Urothelium cell line (cell line): Measurements from ENCODE around the gene ATXN7L1.
A peak's percentile ranks its signal among the peaks of the same experiment; 100 is the strongest.

Experiments used
- DNase-seq: peaks from one replicate; pipeline ENCODE4 v3.0.0; 2011; ENCODE audit warnings: low spot score, mixed read lengths
- FAIRE-seq: peaks from 2 replicates; lab custom pipeline; 2011; peaks lifted over from hg19 to GRCh38; lab: Jason Lieb, UNC

ATXN7L1 gene

GRCh38 chr7:105752671-105753275 is 123.6 kb downstream of the ATXN7L1 start:
- FAIRE-seq, result no peak
- DNase-seq, result no peak

DNA sequence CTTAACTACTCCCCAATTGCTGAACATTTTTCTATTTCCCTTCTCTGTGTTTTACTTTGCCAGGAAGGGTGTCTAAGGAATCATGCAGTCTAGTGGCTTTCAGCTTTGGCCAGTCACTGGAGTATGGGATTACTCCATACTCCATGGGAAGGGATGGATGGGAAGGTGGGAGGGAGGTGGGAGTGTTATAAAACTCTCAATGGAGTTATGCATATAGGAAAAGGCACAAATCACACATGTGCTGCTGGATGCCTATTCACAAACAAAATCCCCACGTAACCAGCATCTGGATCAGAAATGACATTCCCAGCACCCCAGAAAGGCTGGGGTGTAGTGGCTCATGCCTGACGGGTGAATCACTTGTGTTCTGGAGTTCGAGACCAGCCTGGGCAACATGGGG is 125.3 kb downstream of the ATXN7L1 start:
- FAIRE-seq (no peak), DNase-seq (no peak)

GRCh38 chr7:105748701-105749100 is 127.7 kb downstream of the ATXN7L1 start:
- FAIRE-seq, result no peak
- DNase-seq, result no peak

GRCh38 chr7:105745681-105746330 is 130.6 kb downstream of the ATXN7L1 start:
- no peak for FAIRE-seq

GRCh38 chr7:105744258-105744657 is 132.1 kb downstream of the ATXN7L1 start:
- FAIRE-seq, result no peak
- DNase-seq, result no peak

More at GRCh38 chr7:105745681-105746330, 130.6 kb downstream of the ATXN7L1 start:
- no peak for DNase-seq

DNA sequence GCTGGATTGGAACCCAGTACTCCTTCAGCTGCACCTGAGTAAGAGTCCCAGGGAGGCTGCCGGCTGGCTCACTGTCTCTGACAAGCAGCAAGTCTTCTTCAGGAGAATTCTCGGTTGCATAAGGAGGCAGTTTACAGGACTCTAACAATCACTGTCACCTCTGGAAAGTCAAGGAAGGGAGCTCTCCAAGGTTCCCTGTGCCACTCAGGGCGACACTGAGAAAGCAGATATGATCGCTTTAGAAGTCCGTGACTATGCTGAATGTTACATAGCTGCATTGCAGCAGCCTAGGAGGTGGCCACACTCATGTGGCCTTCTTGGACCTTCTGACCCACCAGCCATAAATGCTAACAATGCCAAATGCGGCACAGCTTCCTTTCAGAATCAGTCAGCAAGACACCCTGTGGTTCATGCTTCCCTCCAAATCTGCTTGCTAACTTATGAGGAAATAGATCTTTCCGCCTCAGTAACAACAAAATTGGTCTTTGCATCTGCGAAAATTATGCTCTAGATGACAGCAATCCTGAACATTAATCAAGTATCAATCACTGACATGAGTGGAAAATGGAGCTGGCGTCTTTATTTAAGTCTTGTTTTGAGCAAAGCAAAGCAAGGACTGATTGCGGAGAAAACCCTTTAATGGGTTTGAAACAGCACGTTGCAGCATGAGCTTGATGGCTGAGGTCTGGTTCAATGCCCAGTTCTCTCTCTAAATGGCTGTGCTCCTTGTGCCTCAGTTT is 132.9 kb downstream of the ATXN7L1 start:
- DNase-seq (no peak), FAIRE-seq (no peak)

DNA sequence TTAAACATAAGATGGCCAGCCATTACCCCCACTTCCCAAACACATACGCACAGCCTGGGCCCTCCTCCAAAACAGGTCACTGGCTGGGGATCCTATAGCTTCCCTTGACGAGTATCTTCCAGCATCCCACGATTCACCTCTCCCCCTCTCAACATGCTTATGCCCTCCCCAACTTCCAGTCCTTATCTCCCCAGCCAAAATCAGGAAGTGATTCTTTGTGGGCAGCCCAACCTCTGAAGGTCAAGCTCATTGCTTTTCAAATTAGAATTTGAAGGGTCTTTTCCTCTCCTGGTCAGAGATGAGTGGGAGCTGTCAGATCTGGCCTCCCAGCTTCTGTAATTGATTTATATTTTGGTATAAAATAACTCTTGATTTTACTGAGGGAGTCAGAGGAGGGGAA is 133.6 kb downstream of the ATXN7L1 start:
- FAIRE-seq, result no peak
- DNase-seq, result no peak

DNA sequence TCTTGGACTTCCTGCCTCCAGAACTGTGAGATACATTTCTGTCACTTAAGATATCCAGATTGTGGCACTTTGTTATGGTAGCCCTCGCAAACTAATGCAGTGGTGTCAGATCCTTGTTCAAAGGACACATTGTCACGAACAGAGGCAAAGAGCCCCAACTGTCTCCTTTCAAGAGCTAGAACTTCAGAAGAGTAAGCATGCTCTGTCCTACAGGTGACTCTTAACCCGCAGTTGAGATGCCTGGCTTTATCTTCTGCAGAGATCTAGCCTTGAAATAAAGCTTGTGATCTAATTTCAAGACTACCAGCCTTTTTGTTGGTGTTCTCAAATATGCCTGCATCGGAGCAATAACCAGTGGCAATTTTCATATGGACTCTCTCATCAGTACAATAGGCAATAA is 134.4 kb downstream of the ATXN7L1 start:
- FAIRE-seq (no peak), DNase-seq (no peak)

GRCh38 chr7:105738133-105738532 is 138.3 kb downstream of the ATXN7L1 start:
- DNase-seq (no peak), FAIRE-seq (peak; percentile 81)

DNA sequence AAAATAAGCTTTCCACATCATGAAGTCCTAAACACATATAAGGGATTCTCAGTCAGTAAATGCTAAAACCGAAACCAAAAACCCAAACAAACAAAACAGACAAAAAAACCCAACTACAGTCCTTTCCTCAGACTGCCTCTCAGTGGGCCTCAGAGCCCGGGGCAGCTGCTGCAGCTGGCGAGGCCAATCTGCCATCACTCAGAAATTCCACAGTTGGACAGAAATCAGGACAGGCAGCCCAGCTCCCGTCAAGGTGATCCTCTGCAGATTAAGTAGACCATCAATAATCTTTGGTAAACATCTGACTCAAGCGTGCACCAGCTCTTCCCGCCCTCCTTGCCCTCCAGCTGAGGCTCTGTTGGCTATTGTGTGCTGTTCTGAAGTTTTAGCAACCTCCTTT is 142.2 kb downstream of the ATXN7L1 start:
- FAIRE-seq, result no peak

DNA sequence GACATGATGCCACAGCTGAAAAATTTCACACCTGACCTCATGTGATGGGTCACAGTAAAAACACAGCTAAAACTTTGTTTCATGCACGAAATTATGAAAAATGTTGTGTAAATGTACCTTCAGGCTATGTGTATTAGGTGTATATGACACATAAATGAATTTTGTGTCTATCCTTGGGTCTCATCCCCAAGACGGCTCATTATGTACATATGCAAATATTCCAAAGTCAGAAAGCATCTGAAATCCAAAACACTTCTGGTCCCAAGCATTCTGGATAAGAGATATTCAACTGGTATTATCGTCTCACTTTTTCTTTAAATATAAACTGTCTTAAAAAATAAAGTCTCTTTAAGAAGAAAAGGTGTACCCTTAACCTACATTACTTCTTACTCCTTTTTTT is 145.4 kb downstream of the ATXN7L1 start:
- FAIRE-seq (no peak), DNase-seq (no peak)

More for the DNA sequence above, 142.2 kb downstream of the ATXN7L1 start:
- no peak for DNase-seq

- FAIRE-seq, result no peak
These were observed 148.4 kb downstream of the ATXN7L1 start for GRCh38 chr7:105728028-105728427.

GRCh38 chr7:105724688-105725087 is 151.7 kb downstream of the ATXN7L1 start:
- no peak for FAIRE-seq
- no peak for DNase-seq

More at GRCh38 chr7:105728028-105728427, 148.4 kb downstream of the ATXN7L1 start:
- DNase-seq, result no peak

DNA sequence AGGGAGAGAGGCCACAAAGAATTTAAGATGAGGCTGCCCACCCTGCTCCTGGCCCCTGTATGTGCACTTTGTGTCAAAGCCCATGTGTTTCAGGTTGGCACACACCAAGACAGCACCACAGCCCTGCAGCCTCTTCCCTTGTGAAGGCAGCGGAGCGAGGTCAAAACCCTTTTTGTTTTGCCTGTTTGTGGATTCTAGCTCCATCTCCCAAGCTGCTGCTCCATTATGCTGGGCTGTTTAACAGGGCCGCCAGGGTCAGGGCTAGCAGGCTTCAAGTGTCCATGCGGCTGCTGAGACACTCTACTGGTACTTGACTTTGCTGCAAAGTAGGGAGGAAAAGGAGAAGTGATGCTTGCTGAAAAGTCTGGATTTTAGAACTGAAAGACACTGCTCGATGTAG is 152.8 kb downstream of the ATXN7L1 start:
- FAIRE-seq, result no peak
- no peak for DNase-seq

GRCh38 chr7:105721571-105722104 is 154.8 kb downstream of the ATXN7L1 start:
- FAIRE-seq (no peak), DNase-seq (no peak)

DNA sequence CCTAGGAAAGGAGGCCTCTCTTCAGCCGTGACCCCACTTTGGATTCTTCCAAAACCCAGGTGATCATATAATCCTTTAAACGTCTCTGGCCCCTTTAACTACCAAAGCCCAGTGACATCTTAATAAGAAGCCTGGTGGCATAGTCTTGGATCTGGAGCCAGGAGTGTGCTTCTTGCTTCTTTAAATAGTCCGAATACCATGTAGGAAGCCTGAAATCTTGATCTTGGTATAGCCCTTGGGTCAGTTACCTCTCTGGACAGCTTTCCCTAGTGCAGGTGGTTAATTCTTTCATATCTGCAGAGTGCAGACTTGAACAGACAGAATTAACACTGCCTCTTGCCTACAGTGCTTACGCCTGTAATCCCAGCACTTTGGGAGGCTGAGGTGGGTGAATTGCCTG is 156.5 kb downstream of the ATXN7L1 start:
- no peak for DNase-seq
- no peak for FAIRE-seq

- DNase-seq (no peak), FAIRE-seq (no peak)
These were observed 157.0 kb downstream of the ATXN7L1 start for GRCh38 chr7:105719395-105719794.

DNA sequence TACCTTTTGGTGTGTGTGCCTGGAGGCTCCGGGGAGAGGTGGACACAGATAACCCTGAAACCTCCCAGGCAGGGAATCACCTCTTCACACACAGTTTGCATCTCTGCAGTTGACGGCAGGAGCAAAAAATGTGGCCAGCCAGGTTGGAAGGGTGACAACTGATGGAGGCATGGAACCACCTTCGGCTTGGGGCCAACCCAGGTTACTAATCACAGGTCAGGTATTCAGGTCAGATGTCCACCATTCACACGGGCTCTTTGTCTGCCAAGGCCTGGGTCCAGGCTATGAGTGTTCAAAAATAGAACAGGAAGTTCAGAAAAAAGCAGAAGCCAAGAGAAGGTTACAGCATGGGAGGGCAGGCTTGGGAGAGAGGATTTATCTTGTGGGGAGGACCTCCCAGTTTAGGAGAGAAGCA is 157.9 kb downstream of the ATXN7L1 start:
- DNase-seq (no peak), FAIRE-seq (no peak)

- FAIRE-seq (no peak), DNase-seq (no peak)
These were observed 160.9 kb downstream of the ATXN7L1 start for GRCh38 chr7:105715528-105715927.

GRCh38 chr7:105713488-105714465 is 162.6 kb downstream of the ATXN7L1 start:
- FAIRE-seq, result no peak
- DNase-seq, result no peak

GRCh38 chr7:105712877-105713276 is 163.5 kb downstream of the ATXN7L1 start:
- no peak for DNase-seq
- no peak for FAIRE-seq
